Measurements from ENCODE around the gene RCBTB2.
"Not testable (repeated sequence)": the region's sequence is repeated elsewhere in the genome, so short reads cannot be mapped to it uniquely, and the experiment has no call there.

RCBTB2 gene

DNA sequence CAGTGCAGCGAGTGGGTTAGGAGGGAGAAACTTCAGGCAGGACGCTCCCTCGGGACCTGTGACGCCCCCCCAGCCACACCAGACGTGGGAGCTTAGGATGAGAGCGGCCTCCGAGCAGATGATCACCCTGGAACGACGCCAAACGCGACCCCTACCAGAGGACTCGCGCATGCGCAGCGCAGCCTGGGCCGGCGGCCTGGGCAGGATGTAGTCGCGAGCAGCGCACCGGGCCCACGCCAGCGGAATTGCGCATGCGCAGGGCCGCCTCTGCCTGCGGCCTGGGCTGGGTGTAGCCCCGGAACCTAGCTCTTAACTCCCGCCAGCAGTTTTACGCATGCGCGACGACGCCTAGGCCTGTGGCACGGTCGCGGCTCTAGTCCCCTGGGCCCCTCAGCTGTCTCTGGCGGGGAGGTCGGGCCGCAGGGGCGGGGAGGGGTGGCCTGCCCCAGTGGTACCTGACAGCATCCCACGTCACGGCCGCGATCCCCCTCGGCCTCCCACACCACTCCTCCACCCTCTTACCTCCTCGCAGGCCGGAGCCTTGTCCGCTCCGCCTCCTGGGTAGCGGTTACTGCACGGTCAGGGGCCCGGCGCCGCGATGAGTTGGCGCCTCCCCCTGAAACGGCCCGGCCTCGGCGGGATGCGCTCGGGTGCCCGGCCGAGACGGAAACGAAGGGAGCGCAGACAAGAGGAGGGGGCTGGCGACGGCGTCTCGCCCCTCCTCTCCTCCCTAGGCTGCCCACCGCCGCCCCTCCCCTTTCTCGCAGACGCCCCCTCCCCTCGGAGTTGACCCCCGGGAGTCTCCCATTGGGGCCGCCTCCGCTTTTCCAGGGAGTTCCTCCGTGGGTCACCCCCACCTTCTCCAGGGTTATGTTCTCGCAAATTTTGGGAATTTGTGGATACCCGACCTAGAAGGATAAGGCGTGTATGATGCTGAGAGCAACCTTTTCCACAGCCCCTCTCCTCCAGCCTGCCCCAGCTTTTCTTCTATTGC lies at the start of gene RCBTB2:
RCBTB2 (minus strand) TSS at position 575 of the 994 bp plus-strand sequence. CDS start 11,141 bp downstream, outside the sequence.
- DNase-seq (ENCODE audit: low spot score) = peak; percentile 99

DNA sequence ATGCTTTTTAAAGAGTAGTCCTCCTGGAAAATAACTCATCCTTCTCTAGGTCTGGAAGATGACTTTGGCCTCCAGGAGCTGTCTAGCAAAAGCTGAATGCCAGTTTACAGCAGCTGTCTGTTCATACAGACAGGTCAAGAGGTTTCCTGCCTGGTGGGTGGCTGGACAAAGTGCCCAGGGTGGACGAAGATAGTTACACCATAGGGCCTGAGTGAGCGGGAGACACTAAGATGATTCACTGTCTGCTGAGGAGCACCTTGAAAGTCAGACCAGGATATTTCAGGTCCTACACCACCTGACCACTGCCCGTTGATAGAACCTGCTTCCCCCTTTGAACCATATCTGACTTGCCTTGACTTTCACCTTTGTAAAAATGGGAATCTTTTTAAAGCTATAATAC lies 49.2 kb upstream of the RCBTB2 start:
- no peak for DNase-seq (ENCODE audit: low spot score)

GRCh38 chr13:48580896-48581295 lies 48.0 kb upstream of the RCBTB2 start:
- DNase-seq (ENCODE audit: low spot score) = no peak

DNA sequence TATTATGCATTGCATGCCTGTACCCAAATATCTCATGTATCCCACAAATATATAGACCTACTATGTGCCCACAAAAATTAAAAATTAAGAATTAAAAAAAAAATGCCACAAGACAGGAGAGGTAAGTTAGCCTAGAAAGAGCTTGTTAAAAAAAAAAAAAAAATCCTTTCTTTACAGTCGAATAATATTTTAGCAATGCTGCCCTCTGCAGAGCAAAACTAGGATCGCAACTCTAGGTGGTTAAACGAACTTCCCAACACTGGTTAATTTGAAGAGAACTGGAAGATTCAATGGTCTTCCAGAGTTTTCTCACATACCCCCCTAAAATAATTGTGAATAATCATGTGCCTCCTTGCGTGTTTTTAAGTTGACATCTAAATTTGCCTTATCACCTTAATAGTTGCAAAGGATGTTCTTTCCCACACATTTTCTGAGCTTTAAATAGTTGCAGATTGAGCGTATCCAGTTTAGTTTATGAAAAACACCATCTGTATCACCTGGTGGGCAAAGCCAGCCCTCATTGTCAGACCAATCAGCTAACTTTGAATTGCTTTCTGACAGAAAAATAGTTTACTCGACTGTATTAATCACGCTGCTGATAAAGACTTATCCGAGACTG lies 47.4 kb upstream of the RCBTB2 start:
- DNase-seq (ENCODE audit: low spot score) = peak; percentile 74

- DNase-seq (ENCODE audit: low spot score) = not testable (repeated sequence)
Measured at GRCh38 chr13:48579919-48580180, 47.0 kb upstream of the RCBTB2 start.

GRCh38 chr13:48579165-48579918 lies 46.5 kb upstream of the RCBTB2 start:
- DNase-seq (ENCODE audit: low spot score) = no peak

DNA sequence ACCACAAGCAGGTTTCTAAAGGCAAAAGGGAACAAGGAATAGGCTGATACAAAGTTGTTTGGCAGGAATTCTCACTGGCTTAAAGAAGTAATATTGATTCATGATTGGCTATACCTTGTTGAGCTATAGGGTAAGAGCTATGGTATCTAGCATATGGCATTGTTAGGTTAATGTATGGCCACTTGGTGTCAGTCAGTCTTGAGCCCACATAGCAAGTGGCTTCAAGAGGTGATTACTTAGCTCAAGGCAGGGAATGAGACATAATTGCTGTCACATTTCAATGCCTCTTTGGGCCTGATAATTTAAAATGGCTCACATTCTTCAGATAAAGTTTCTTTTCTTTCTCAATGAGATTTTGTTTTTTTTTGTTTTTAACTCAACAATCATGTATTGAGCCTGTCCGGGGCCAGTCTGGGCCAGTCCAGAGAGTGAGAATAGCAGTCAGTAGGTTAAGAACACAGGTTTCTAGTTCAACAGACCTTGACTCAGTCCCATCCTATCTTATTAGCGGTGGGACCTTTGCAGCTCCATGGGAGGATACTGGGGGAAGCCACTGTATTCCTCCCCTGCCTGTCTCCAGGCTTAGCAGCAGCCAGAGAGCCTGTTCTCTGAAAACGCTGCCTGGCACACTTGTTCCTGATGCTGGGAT lies 45.8 kb upstream of the RCBTB2 start:
- no peak for DNase-seq (ENCODE audit: low spot score)

DNA sequence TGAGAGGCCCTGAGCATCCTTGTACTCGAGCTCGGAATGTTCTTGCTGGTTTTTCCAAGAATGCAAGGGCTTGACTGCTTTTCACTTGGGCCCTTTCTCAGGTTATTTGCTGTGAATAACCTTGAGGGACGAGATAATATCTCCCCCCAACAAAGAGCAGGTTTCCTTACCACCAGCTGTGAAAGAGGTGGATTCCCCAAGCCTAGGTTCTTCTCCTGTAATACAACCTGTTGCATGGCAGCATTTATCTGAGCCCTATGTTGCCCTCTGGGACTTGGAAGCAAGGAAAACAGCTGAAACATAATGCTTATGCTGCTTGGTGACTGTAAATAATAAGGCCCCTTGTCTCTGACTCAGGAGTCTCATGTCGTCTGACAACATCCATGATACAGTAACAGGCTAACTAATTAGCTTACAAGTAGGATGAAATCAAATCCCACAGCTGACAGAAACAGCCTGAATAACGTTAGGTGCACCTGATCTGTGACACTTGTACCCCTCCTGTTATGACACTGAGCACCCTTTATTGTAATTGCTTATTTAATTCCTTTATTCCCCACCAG lies 43.6 kb upstream of the RCBTB2 start:
- DNase-seq (ENCODE audit: low spot score) = no peak

DNA sequence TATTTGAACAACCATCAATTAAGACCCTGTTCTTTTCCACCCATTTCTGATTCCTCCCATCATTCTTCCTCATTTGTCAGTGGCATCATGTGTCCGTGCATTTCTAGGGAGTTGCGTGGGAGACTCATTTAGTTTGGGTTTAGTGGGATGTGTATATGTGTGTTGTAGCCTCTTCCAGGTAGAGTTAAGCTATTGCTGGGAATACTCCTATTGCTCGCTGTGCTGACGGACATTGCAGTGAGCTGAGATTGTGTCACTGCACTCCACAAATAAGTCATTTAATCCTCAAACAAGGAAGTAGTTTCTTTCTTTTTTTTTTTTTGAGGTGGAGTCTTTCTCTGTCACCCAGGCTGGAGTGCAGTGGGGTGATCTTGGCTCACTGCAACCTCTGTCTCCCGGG lies 42.2 kb upstream of the RCBTB2 start:
- no peak for DNase-seq (ENCODE audit: low spot score)

GRCh38 chr13:48574041-48574796 lies 41.3 kb upstream of the RCBTB2 start:
- no peak for DNase-seq (ENCODE audit: low spot score)

DNA sequence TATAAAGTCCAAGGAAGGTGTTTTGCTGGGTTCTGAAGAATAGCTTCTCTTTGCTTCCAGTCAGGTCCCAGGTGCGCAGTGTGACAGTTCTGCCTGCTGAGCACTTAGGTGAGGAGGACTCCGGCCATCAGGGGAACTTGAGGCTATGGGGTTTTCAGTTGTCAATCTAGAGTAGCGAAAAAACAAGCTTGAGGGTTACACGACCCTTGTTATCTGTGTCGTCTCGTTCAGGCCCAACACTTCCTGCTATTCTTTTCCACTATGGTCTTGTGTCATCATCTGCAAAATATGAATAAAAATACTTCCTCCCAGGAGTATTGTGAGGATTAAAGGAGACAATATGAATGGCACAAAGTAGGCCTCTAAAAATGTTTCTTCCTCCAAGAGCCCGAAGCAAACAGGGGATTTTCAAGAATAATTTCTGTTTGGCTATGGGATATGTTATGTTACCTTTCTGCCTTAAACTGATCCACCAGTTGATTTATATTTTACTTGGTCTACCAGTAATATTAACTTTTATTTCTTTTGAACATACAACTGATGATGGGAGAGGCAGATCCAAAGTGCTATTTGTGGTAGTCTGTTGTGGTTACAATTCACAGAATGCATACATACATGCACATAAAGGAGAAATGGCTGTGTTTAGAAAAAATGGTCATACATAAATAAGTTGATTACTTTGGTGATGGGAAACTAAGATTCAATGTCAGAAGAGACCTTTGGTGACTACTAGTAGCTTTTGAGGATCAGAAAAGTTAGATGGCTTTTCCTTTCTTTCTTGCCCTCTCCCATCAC lies 40.5 kb upstream of the RCBTB2 start:
- DNase-seq (ENCODE audit: low spot score) = no peak

GRCh38 chr13:48571126-48571913 lies 38.4 kb upstream of the RCBTB2 start:
- DNase-seq (ENCODE audit: low spot score) = peak; percentile 25

- DNase-seq (ENCODE audit: low spot score) = no peak
Measured at GRCh38 chr13:48570216-48570828, 37.4 kb upstream of the RCBTB2 start.

- no peak for DNase-seq (ENCODE audit: low spot score)
Measured at GRCh38 chr13:48569104-48569666, 36.3 kb upstream of the RCBTB2 start.

GRCh38 chr13:48568370-48569103 lies 35.7 kb upstream of the RCBTB2 start:
- no peak for DNase-seq (ENCODE audit: low spot score)

DNA sequence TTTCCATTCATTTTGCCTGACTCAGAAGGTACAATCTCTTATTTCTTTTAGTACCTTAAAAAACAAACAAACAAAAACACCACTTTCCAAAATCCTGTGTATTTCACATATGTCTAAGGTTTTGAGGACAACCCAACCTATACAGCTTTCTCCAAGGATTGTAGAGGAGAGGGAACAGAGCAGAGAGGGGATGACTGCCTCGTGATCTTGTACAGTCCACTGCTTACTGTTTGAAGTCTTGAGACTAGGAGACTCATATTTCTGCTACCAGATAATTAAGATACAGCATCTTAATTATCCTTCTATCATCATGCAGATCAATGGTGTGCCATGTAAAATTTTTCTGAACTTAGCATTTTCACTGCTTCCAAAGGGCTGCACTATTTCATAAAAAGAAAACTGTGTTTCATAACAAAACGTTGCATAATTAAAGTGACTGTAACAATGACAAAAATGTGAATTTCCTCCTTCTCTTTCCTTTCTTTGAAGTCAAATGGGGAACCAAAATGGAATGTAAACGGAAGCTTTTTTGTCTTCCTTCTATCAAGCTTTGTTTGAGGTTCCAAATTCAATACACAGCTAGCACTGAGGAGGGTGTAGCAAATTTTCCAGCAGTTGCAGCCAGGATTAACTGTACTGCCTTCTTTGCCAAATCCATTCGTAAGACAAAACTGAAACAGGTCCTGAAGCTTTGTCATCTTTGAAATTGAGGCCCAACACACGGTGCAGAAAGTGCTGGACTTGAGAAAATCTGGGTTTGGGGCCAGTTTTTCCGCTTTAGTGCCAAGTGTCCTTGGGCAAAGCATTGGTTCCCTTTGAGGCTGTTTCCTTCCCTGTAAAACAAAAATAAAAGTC lies 34.9 kb upstream of the RCBTB2 start:
- DNase-seq (ENCODE audit: low spot score) = no peak

- DNase-seq (ENCODE audit: low spot score) = no peak
Measured at GRCh38 chr13:48564056-48564455, 31.2 kb upstream of the RCBTB2 start.
